ENCODE measurements around the gene SKI. TPM values are rescaled to one million over a fixed set of nuclear protein-coding genes. Genes with fewer than 3 reads are reported as not detected.

The SKI gene
- total and polyA plus RNA-seq, 2 donors (not counting 1 experiment from before 2014, with no cell fraction given), result 14.9 to 74.9 TPM

DNA sequence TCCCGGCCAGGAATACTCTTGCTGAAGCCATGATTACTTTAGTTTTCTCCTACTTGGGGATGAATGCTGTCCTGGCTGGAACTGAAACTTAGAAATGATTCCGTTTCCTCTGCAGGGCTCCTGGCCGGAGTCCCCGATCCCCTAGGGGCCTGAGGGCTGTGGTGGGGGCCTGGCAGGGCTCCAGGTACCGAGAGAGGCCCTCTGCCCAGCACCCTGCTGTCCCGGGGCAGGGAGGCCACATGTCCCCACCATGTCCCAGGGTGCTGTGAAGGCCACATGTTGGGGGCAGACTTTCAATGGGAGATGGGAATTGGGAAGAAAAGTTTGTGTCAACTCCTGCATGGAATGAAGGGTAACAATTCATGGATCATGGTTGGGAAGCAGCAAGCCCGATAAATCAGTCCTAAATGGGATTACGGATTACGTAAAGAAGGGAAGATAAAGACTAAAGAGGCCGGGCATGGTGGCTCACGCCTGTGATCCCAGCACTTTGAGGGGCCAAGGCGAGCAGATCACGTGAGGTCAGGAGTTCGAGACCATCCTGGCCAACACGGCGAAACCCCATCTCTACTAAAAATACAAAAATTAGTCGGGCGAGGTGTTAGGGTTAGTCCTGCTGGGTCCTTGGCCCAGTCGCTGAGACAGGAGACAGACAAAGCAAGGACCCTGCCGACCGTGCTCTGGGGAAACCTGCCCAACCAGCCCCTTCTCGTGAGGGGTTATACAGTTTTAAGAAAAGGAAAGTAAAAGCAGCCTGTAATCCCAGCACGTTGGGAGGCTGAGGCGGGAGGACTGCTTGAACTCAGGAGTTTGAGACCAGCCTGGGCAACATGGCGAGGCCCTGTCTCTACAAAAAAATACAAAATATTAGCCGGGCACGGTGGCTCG is 125.7 kb downstream of the SKI start:
- Histone ChIP-seq H3K27me3 (replicated peaks in 1 of 4; ENCODE audit: control extremely low read depth in 1 of 4, control insufficient read depth in 3 of 4, insufficient read depth in 4 of 4, low read length in 3 of 4) (no peaks in the 10 kb centered on the region), H2AFZ (ENCODE audit: insufficient read depth, low read depth, low read length, poor library complexity, severe bottlenecking) (no peak overlapping the region), H3K4me1 (ENCODE audit: control insufficient read depth in 2 of 2, insufficient read depth in 2 of 2, low read length in 2 of 2) (no peaks in the 10 kb centered on the region), H3K79me2 (ENCODE audit: control insufficient read depth, insufficient read depth, low read length) (no peaks in the 10 kb centered on the region), H3K9me3 (ENCODE audit: control extremely low read depth in 1 of 3, control insufficient read depth in 2 of 3, insufficient read depth in 1 of 3, low read length in 2 of 3) (no peaks in the 10 kb centered on the region), H3K36me3 (replicated peaks in 1 of 2; ENCODE audit: control extremely low read depth in 1 of 2, control insufficient read depth in 1 of 2, extremely low read depth in 1 of 2, insufficient read depth in 2 of 2, low read length in 1 of 2) (no peaks in the 10 kb centered on the region), H3K9ac (ENCODE audit: low read length) (no peak overlapping the region), H3K4me2 (replicated peaks; ENCODE audit: low read depth, low read length, poor library complexity, severe bottlenecking) (no peak overlapping the region), H3K27ac (ENCODE audit: low read length in 2 of 2) (no peak overlapping the region), H3K4me3 (ENCODE audit: control extremely low read depth in 1 of 5, extremely low read depth in 1 of 5, insufficient read depth in 1 of 5, low read depth in 2 of 5, low read length in 4 of 5) (no peak overlapping the region), H4K20me1 (ENCODE audit: control insufficient read depth, insufficient read depth, low read length, poor library complexity, severe bottlenecking) (no peaks in the 10 kb centered on the region)
- Mint-ChIP-seq H3K9me3 (ENCODE audit: insufficient read depth) (no peaks in the 10 kb centered on the region), H3K4me3 (no peak overlapping the region), H3K27me3 (no peaks in the 10 kb centered on the region), H3K27ac (no peak overlapping the region), H3K4me1 (no peaks in the 10 kb centered on the region)
- no peak for DNase-seq
- TF ChIP-seq EZH2 (IDR thresholded peaks at IDR 0.05; ENCODE audit: borderline replicate concordance, insufficient read depth, low read depth, low read length, poor library complexity, severe bottlenecking), result no peak
- TF ChIP-seq, protein P1, sequence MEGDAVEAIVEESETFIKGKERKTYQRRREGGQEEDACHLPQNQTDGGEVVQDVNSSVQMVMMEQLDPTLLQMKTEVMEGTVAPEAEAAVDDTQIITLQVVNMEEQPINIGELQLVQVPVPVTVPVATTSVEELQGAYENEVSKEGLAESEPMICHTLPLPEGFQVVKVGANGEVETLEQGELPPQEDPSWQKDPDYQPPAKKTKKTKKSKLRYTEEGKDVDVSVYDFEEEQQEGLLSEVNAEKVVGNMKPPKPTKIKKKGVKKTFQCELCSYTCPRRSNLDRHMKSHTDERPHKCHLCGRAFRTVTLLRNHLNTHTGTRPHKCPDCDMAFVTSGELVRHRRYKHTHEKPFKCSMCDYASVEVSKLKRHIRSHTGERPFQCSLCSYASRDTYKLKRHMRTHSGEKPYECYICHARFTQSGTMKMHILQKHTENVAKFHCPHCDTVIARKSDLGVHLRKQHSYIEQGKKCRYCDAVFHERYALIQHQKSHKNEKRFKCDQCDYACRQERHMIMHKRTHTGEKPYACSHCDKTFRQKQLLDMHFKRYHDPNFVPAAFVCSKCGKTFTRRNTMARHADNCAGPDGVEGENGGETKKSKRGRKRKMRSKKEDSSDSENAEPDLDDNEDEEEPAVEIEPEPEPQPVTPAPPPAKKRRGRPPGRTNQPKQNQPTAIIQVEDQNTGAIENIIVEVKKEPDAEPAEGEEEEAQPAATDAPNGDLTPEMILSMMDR (IDR thresholded peaks at IDR 0.05), result no peak
- 82% methylated on average over 18 of the region's 28 CpGs for WGBS (ENCODE audit: insufficient coverage)
- ATAC-seq (ENCODE audit: low read depth), result no peak
- CTCF ChIA-PET, result no interaction called here
- intact Hi-C loops (cut with micrococcal nuclease), result no loop called here
- POLR2A ChIA-PET, result no interaction called here

Data from B cell (primary cell).